Stimulated activated naive CD4-positive, alpha-beta T cell (primary cell): ENCODE results near the gene ASAP2.
"Not testable (repeated sequence)": the region's sequence is repeated elsewhere in the genome, so short reads cannot be mapped to it uniquely, and the experiment has no call there.

Experiments used
- DNase-seq, 6 experiments: peaks; one replicate each; lab custom pipeline; 2025; lab: John Stamatoyannopoulos, UW

ASAP2 gene

DNA sequence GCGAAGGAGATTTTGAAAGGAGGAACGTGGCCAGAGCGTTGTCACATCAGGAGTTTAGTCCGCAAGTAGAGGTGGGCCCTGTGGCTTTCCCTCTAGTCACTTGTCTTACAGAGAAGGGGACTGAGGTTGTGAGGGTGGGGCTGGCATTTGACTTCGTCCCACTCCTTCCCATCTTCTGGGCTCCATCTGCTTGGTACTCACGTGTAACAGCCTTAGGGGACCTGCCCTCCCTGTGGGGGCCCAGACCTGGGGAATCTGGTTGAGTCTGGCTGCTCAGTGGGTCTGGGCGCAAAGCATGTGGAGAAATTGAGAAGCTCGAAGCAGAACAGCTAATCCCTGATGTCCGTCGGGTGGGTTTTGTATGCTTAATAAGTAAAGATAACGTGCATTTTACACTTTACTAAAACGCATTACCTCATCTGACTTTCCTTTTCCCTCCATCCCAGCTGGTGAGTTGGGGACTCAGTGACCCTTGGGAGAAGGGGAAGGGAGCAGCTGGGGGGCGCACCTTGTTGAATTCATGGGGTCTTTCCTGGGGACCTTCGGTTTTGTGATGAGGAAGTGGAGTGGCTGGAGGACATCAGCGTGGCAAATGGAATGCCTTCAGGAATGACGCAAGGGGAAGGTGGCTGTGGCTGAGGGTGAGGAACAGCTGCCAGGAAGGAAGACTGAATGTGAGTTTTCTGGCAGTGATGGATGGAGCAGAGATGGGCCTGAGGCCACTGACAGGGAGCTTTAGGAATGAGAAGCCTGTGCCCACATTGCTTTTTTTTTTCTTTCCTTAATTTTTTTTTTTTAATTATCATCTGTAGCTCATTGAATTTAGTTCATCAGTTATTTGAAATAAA, 44.8 kb downstream of the ASAP2 start:
- DNase-seq, result no peak

DNA sequence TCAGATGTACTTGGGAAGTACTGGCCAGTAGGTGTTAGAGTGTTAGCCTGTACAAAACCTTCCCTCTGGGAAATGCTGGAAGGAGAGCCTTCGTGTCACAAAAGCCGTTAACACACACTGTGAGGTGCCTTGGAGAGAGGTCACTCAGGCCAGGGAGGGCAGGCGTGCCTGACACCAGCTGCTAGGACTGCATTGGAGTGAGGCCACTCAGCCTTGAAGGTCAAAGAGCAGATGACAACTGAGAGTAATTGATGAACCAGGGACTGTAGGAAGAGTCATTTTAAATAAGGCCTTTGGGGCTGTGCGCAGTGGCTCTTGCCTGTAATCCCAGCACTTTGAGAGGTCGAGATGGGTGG, 45.4 kb downstream of the ASAP2 start:
- DNase-seq, result no peak

DNA sequence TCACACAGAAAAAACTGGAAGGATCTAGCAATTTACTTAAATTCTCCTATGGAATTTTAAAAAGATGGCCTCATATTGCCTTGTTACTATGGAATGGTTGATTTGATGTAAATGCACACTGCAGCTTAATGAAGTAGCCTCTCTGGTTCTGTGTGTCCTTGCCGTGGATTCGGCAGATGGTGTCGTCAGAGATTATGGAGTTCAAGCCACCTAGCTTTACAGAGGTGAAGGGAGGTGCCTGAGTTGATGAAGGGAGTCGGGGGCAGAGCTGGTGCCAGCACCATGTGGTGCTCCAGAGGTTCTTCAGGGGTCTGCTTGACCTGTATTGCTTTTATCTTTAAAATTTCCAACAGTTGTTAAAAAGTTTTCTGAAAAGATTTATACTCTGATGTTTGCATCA, 48.8 kb downstream of the ASAP2 start:
- no peak for DNase-seq

DNA sequence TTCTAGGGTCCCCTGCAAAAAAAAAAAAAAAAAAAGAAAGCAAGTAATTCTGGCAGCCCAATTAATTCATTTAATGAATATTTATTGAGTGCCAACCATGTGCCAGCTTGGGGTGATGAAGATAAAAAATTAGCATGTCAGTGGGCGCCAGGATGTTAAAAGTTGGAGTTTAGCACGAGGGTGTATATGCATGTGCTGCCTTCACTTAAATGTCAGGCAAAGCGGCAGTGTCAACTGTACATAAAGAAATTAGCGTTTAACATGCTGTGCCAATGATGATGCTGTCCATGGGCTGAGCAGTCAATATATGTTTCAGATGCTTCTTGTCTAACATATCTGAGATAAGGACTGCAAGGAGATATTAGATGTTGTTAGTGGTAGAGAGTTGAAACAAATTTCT, 49.5 kb downstream of the ASAP2 start:
- no peak for DNase-seq

DNA sequence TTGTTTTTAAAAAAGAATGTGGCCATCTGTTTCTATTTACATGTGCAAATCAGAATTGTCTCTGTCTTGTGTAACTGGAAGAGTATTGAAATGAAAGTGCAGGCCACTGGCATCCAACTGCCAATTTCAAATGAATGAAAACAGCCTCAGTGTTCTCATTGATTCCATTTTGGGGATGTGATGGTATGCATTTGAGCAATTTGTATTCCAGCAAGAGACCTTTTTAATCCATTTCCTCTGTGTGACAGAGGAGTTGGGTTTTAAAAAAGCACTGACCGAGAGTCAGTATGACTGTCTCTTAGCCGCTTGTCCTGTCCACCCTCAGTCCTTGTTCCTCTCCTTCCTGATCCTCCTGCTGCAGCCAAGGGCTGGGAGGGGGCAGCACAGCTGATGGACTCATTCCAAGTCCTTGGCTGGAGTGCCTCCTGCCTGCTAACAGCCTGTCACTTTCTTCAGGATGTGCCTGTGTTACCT, 50.0 kb downstream of the ASAP2 start:
- DNase-seq, result no peak

DNA sequence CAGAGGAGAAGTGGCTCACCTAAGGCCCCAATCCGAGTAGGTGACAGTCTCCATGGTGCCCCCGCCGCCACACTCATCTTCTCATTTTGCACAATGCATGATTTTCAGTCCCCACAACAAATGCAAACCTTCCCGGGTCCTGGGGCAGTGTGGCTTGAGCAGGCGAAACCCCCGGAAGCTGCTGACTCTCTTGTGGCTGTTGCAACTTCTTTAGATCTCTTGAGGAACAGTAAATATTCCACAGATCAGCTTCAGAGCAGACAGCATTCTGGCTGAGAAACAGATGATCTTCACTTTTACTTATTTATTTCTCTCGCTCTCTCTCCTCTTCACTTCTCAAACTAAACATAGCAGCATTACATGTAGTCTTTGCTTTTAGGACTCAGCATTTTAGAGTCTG, 51.9 kb downstream of the ASAP2 start:
- no peak for DNase-seq

DNA sequence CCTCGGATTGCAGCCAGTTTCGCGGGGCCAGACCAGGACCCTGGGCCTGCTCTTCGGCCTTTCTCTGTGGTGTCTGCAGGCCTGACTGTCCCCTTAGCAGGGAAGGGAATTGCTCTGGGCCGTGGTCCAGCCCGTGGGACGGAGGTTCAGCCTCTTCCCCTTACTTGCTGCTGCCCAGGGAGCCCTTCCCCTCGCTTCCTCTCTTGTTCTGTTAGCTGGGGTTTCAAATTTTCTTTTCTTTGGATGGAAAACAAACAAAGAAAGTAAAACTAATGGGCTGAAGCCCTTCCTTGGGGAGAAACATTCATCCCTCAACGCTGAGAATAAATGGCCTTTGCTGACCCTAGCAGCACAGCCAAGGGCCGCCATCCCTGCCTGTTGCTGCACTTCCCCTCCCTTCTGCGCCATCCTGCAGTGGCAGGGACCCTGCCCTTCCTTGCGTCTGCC, 52.4 kb downstream of the ASAP2 start:
- DNase-seq, result no peak

DNA sequence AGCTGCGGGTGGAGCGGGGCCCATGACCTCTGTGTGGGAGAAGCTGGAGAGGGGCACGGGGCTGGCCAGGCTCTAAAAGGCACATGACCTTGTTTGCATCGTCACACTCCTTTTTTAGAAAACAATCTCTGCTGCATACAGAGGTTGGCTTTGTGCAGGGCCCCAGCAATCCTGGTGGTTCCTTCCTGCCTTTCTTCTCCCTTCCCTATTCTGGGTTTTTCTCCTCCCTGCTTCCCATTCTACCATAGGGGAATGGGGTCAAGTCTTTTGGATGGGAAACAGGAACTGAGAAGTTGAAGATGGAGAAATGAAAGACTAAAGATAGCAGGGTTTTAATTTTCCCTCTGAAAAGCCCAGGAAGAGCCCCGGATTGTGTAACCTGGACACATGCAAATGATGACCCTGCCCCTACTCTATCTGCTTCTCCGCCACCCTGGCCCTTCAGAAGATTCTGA, 53.9 kb downstream of the ASAP2 start:
- DNase-seq, result no peak

DNA sequence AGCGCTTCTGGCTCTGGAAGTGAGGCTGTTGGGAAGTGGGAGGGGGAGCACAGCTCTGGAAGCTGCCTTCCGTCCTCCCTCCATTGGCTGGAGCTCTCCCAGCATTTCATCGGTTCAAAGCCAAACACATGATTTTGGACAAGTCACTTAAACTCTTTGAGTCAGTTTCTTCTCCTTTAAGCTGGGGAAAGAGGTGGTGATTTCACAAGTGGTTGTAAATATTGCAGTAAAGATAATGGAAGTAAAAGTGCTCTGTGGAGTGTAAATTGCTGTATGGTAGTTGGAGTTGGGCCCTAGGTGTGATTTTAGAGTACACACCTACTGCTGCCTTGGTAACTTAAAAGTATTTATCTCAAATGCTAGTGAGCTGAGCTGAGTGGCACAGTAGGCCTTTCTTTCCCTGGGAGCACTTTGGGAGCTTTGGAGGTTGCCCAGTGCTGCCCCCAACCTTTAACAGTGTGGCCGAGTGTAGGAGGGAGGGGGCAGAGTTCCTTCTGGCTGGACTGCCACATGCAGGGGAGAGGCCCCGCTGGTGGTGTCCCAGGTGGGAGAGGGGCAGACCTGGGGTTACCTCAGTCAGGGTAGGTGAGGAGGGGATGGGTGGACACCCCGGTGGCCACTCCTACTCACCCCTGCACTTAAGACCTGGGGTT, 54.7 kb downstream of the ASAP2 start:
- no peak for DNase-seq

DNA sequence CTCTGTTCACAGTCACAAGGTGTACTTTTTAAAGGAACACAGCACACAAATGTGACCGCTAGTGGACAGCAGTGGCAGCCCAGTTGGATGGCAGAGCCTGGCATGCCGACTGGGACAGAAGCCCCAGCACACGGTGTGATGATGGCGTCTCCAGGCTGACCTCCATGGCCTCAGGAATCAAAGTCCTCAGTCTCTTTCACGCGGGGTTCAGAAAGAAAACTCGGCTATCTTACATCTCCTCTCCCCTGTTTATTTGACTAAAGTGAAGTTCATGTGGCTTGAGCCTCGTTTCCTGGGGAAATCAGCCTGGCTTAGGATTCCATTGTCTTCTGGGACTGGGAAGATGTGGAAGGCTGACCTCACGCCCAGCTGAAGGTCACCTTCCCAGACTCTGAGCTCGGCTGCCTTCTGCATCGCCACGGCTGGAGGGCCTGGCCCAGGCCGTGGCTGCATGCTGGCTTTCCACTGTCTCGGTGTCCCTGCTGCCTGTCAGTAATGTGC, 56.1 kb downstream of the ASAP2 start:
- no peak for DNase-seq

DNA sequence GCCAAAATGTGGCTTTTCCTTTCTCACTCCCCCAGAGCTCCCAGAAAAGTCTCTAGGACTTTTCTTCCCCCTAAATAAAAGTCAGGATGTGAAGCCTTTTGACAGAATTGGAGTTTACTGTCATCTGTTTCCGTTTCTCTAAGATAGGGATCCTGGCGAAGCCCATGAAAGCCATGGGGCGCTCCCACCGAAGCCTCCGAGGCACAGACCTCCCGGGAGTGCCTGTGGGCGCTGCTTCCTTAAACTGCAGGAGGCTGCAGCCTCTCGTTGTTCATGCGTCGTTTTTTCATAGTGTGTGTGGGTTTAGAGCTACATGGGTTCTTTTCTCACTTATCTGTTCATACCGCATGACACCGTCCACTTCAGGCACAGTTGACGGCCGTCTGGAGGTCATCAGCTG, 56.8 kb downstream of the ASAP2 start:
- DNase-seq, result no peak

DNA sequence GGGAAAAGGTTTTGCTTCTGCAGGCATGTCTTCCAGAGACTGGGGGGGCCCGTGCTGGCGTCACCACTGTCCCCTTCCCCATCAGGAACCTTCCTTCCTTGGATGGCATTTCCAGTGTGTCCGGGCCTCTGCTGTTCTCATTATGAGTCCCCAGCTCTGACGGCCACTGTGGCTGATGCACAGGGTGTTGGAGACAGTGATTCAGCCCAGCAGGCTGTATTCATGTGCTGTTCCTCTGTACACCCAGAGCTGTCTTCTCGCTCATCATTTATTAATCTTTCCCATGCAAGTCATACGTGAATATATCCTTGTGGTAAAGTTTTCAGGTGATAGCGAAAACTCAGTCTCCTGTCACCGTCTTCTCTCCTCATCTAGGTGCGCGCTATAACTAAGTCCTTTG, 57.7 kb downstream of the ASAP2 start:
- DNase-seq, result no peak

DNA sequence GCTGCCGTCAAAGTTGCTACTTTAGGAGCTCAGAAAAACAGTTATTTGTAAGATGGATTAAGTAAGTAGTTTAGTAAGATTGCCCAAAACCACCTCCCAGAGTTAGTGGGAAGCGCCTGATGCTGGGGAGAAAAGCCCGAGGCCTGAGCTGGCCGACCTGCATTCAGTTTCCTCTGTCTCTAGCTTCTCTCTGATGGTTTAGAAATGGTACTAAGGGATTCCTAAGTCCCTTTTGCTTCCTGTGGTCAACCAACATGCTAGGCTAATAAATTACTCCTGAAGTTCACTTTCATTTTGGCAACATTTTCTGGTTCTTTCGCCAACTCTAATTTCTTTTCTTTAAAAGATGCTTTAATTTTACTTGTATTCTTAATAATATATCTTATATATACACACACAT, 60.1 kb downstream of the ASAP2 start:
- DNase-seq, result no peak

DNA sequence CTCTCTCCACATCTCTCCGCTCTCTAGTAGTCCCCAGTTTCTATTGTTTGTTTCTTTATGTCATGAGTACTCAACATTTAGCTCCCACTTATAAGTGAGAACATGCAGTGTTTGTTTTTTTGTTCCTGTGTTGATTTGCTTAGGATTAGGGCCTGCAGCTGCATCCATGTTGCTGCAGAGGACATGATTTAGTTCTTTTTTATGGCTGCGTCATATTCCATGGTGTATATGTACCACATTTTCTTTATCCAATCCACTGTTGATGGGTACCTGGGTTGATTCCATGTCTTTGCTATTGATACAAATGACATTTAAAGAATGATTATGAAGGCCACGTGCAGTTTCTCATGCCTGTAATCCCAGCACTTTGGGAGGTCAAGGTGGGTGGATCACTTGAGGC, 60.7 kb downstream of the ASAP2 start:
- not testable (repeated sequence) for DNase-seq

DNA sequence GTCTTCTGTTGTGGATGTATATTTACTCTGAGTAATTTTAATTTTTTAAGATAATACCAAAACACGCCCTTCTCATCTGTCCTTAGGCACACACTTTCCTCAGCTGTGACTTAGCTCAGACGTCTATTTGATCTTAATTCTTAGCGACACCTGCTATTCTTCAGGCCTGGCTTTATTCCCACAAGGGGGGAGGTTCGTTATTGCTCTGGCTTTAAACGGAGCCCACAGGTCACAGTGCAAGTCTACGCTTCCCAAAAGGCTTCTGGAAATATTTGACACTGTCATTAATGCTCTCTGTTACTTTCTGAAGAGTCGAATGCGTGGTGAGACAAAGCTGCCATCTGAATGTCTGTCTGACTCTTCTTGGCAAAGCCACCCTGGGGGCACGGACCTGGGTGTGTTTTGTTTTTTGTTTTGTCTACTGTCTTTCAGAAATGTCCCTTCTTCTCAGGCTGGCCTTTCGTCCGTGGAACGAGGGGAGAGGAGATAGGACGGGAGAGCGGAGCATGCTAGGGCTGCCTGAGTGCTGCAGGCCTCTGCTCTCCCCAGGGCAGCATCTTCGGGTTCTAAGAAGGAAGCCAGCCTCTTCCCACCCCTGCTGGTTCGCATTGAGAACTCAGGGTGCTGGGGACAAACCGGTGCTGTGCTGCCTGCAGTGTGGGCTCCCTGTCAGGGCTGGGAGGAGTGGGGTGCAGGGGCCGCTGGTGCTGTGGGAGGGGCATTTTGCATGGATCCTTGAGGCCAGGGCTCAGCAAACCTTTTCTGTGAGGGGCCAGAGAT, 61.9 kb downstream of the ASAP2 start:
- DNase-seq, result no peak

DNA sequence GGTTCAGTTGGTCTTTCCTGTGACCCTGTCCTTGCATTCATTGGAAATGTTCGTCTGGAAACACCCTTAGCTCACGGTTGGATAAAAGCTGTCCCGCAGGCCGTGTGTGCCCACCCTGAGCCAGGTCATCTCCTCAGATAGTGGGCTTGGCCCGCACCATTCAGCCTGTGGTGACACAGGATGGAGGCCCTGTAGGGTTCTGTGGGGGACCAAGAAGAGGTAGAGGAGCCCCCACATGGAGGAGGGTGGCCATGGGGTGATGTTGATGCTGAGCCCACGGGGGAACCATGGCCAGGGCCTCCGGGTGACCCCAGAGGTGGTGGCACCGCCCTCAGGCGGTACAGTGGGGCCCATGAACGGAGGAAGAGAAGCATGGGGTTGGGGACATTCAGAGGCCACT, 62.7 kb downstream of the ASAP2 start:
- no peak for DNase-seq

DNA sequence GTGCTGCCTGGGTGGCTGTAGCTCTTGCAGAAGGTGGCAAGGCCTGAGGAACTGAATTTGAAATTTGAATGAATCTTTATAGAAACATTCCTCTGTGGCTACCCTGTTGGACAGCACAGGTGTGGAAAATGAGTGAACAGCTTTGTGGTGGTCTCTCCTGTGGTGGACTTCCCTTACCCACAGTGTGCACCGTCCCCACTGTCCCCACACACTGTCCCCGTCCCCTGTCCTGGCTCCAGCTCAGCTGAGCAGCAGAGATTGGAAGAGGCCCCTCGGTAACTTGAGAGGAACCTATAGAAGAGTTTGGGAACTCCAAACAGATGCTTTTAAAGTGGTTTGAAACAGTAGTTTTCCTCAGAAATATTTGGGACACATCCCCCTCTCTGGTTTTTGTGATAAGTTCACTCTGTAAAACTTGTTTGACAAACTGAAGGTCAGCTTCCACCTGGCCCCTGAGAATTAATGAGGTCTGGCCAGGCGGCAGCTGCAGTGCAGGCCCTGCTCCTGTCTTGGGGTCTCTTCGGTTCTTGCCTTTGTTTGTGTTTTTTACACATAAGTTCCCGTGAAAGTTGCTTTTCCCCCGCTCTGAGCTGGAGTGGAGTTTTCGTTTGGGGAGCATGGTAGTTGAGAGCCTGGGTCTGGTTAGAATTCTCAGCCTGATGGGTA, 63.2 kb downstream of the ASAP2 start:
- no peak for DNase-seq

DNA sequence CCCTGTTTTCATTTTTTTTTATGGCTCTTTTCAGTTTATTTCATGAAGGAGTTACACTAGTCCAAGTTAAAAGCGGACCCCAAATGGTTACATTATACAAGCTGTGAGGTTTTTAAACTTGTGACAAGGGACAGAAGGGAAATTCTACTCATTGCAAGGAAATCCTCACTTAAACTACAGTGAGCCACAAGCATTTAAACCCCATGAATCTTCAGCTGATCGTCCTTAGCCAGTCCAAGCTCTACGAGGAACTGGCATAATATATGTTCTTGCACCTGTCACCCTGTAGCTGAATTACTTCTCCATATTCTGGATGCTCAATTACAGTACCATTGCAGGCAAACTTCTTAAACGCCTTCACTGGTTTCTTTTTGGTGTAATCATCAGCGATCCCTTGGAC, 64.5 kb downstream of the ASAP2 start:
- DNase-seq, result no peak

DNA sequence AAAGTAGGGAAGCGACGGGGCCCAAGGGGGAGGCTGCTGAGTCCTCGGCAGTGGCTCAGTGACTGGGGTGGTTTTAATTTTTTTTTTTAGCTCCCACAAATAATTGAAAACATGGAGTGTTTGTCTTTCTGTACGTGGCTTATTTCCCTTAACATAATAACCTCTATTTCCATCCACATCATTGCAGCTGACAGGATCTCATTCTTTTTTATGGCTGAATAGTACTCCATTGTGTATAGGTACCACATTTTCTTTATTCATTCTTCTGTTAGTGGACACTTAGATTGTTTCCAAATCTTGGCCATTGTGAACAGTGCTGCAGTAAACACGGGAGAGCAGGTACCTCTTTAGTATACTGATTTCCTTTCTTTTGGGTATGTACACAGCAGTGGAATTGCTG, 65.1 kb downstream of the ASAP2 start:
- DNase-seq, result no peak

DNA sequence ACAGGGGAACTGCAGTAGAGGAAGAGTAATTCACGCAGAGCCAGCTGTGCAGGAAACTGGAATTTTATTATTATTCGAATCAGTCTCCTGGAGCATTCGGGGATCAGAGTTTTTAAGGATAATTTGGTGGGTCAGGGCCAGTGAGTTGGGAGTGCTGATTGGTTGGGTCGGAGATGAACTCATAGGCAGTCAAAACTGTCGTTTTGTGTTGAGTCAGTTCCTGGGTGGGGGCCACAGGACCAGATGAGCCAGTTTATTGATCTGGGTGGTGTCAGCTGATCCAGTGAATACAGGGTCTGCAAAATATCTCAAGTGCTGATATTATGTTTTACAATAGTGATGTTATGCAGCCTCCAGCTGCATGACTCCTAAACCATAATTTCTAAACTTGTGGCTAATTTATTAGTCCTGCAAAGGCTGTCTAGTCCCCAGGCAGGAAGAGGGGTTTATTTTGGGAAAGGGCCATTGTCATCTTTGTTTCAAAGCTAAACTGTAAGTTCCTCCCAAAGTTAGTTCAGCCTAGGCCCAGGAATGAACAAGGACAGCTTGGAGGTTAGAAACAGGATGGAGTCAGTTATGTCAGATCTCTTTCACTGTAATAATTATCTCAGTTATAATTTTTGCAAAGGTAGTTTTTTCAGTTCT, 67.0 kb downstream of the ASAP2 start:
- DNase-seq, result no peak

DNA sequence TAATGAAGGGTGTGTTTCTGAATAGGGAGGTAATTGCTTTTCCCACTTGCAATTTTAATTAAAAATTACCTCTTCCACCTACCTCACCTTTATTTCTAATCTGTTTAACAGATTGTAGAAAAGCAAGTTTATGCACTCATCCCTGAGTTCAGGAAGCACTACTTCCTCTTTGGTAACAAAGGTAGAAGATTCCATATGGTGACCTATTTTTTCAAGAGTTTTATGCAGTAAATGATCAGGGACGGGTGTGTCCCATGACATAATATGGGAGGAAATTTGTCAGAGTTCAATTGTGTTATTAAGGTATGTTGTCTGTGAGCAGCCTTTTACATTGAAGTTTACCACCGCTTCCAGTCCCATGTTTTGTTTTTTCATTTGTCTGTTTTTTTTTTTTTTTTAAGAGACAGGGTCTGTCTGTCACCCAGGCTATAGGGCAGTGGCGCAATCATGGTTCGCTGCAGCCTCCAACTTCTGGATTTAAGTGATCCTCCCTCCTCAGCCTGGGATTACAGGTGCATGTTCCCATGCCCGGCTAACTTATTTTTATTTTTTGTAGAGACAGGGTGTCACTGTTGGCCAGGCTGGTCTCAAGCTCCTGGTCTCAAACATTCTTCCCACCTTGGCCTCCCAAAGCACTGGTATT, 68.2 kb downstream of the ASAP2 start:
- no peak for DNase-seq
